ENCODE data around the gene VAV1. TPM values are rescaled to one million over a fixed set of nuclear protein-coding genes. Genes with fewer than 3 reads are reported as not detected.

Gene VAV1
- total RNA-seq (2014; rRNA removed) (3.0 and 3.2 TPM in 2 replicates), Bru-seq, nascent RNA (percentile 9 among the genes with signal in this experiment), BruChase-seq, experiment 1, labeled RNA remaining after a 6-hour chase (percentile 14 among the genes with signal in this experiment), BruChase-seq, experiment 2, labeled RNA remaining after a 2-hour chase (percentile 10 among the genes with signal in this experiment)
- long read RNA-seq = 0 reads

- H3K4me3 ChIP-seq (ENCODE audit: low read length) = no peak within 1 kb of the TSS
- no peak for ATAC-seq
- CTCF ChIA-PET = no interaction called here
These were observed at the start of gene VAV1 for GRCh38 chr19:6772028-6772865. Gene VAV1, plus strand, starts transcription at chr19:6772708. Its CDS starts 100 bp downstream, at chr19:6772808.

GRCh38 chr19:6723108-6723618 is 49.3 kb upstream of the VAV1 start:
- Histone ChIP-seq H3K4me3 (ENCODE audit: low read length) (no peak overlapping the region), H3K9me3 (ENCODE audit: low read length) (no peaks in the 10 kb centered on the region), H3K79me2 (ENCODE audit: low read length) (no peaks in the 10 kb centered on the region), H2AFZ (ENCODE audit: low read length) (peak overlapping the region; percentile 80), H4K20me1 (ENCODE audit: low read length) (no peaks in the 10 kb centered on the region), H3K9ac (ENCODE audit: low read length) (no peak overlapping the region), H3K9me2 (replicated peaks; ENCODE audit: low read length) (no peaks in the 10 kb centered on the region), H3K27ac (ENCODE audit: low read length) (no peak overlapping the region), H3K4me2 (ENCODE audit: low read length) (peak overlapping the region; percentile 60), H3K4me1 (ENCODE audit: insufficient read depth, low read length) (no peaks in the 10 kb centered on the region; the same call in 1 of the 2 replicates), H3K27me3 (ENCODE audit: low read length) (no peaks in the 10 kb centered on the region), H3K36me3 (ENCODE audit: low read depth, low read length) (no peaks in the 10 kb centered on the region), H3F3A (ENCODE audit: low read length, unreplicated experiment) (no peaks in the 10 kb centered on the region)
- intact Hi-C loops (cut with micrococcal nuclease) = no loop called here
- ChIA-PET CTCF (no interaction called here), POLR2A (ENCODE audit: unreplicated experiment) (no interaction called here)
- no TSS peak for BruUV-seq (replicated peaks)
- DNase-seq (peak; percentile 50), ATAC-seq (no peak)
- no peak for TF ChIP-seq EZH2 (IDR thresholded peaks at IDR 0.05; ENCODE audit: low read length, unreplicated experiment)
- no peak for TF ChIP-seq CTCF (conservative IDR thresholded peaks at IDR 0.05; ENCODE audit: low read depth, low read length)
- no peak for TF ChIP-seq EZH2phosphoT487 (IDR thresholded peaks at IDR 0.05; ENCODE audit: borderline replicate concordance, low read length)

More at GRCh38 chr19:6772028-6772865, at the start of gene VAV1:
- intact Hi-C loops (cut with micrococcal nuclease) = no loop called here
- H3K27me3 ChIP-seq (ENCODE audit: low read length) = no peaks in the 10 kb centered on the region
- H4K20me1 ChIP-seq (ENCODE audit: low read length) = no peaks in the 10 kb centered on the region
- no peaks in the 10 kb centered on the region for H3K79me2 ChIP-seq (ENCODE audit: low read length)
- H2AFZ ChIP-seq (ENCODE audit: low read length) = no peak within 1 kb of the TSS
- POLR2A ChIA-PET (ENCODE audit: unreplicated experiment) = no interaction called here
- no peak for DNase-seq
- no TSS peak for BruUV-seq (replicated peaks)
- no peaks in the 10 kb centered on the region for H3K9me2 ChIP-seq (replicated peaks; ENCODE audit: low read length)
- no peak within 1 kb of the TSS for H3K9ac ChIP-seq (ENCODE audit: low read length)
- H3F3A ChIP-seq (ENCODE audit: low read length, unreplicated experiment) = no peaks in the 10 kb centered on the region
- no peaks in the 10 kb centered on the region for H3K36me3 ChIP-seq (ENCODE audit: low read depth, low read length)
- no peaks in the 10 kb centered on the region for H3K9me3 ChIP-seq (ENCODE audit: low read length)
- no peak within 1 kb of the TSS for H3K27ac ChIP-seq (ENCODE audit: low read length)
- 0 out of 2 replicates have a peak, but pooled peaks cover 5% of the 10 kb centered on the region for H3K4me1 ChIP-seq (ENCODE audit: insufficient read depth, low read length)
- no peak for TF ChIP-seq EZH2phosphoT487 (IDR thresholded peaks at IDR 0.05; ENCODE audit: borderline replicate concordance, low read length)
- TF ChIP-seq CTCF (conservative IDR thresholded peaks at IDR 0.05; ENCODE audit: low read depth, low read length) = no peak
- TF ChIP-seq EZH2 (IDR thresholded peaks at IDR 0.05; ENCODE audit: low read length, unreplicated experiment) = no peak
- H3K4me2 ChIP-seq (ENCODE audit: low read length) = no peak within 1 kb of the TSS
